Prostate gland (tissue), 2 donors: ENCODE data around the gene TMTC3. TPM values are rescaled to one million over a fixed set of nuclear protein-coding genes. Genes with fewer than 3 reads are reported as not detected.

ENCODE experiments used
- DNase-seq: peaks from one replicate; pipeline ENCODE4 v3.0.0-alpha.2; 2019; ENCODE audit warnings: low spot score
- H3K27ac ChIP-seq, 2 donors: fragments of 200-600 bp; sonication (generic); 2 replicates each; pipeline ENCODE4 v1.5.1; 2017 to 2019
- H3K27me3 ChIP-seq: fragments of 200-600 bp; sonication (generic); replicated peaks from 2 replicates; pipeline ENCODE4 v1.5.1; 2019; ENCODE audit not compliant: insufficient read depth
- H3K36me3 ChIP-seq, 2 donors: fragments of 200-600 bp; sonication (generic); 1 replicate in 1 of 2; 2 replicates in 1 of 2; pipeline versions ENCODE4 v1.5.1 to v1.8.1; 2017 to 2019
- H3K4me1 ChIP-seq: fragments of 200-600 bp; sonication (generic); replicated peaks from 2 replicates; pipeline ENCODE4 v1.5.1; 2019
- H3K4me3 ChIP-seq, 2 donors: fragments of 200-600 bp; sonication (generic); 2 replicates each; pipeline ENCODE4 v1.5.1; 2017 to 2019
- H3K9me3 ChIP-seq: fragments of 200-600 bp; sonication (generic); 2 replicates; pipeline ENCODE4 v1.5.1; 2017
- POLR2A ChIP-seq: fragments of 450-650 bp; IDR thresholded peaks from one replicate; pipeline ENCODE4 v1.6.1; 2016; ENCODE audit warnings: antibody characterized with exemption, mild to moderate bottlenecking
- POLR2AphosphoS5 ChIP-seq: sonication (generic); formaldehyde crosslinking; IDR thresholded peaks from one replicate; pipeline ENCODE4 v1.6.1; 2017; ENCODE audit warnings: antibody characterized with exemption
- WGBS: methylation state at CpG from one replicate; pipeline ENCODE4 v1.1.5; 2018; 5-methylcytosine and 5-hydroxymethylcytosine counted together
- intact Hi-C: fragments of 100-400 bp; cut with DNase I; formaldehyde crosslinking; loops from one replicate; pipeline ENCODE4 v1.14.2; 2022
- total RNA-seq, 2 donors: library from RNA; depleted of rRNA; stranded (reverse); fragments of >200 nt; gene quantifications; one replicate each; pipeline ENCODE4 v1.1.0, GENCODE V29; 2016
- TF ChIP-seq, protein P1 (sequence below), 4 experiments: fragments of 200-600 bp in 2 of 4; fragments of 450-650 bp in 2 of 4; sonication (generic) in 2 of 4; IDR thresholded peaks; 1 replicate in 3 of 4; 2 replicates in 1 of 4; pipeline ENCODE4 v1.5.1; 2016 to 2019; ENCODE audit warnings: antibody characterized with exemption in 4 of 4, mild to moderate bottlenecking in 2 of 4, moderate library complexity in 2 of 4

TMTC3 gene
- total RNA-seq, 2 donors from 2014 or later, result 15.1 to 23.6 TPM

DNA sequence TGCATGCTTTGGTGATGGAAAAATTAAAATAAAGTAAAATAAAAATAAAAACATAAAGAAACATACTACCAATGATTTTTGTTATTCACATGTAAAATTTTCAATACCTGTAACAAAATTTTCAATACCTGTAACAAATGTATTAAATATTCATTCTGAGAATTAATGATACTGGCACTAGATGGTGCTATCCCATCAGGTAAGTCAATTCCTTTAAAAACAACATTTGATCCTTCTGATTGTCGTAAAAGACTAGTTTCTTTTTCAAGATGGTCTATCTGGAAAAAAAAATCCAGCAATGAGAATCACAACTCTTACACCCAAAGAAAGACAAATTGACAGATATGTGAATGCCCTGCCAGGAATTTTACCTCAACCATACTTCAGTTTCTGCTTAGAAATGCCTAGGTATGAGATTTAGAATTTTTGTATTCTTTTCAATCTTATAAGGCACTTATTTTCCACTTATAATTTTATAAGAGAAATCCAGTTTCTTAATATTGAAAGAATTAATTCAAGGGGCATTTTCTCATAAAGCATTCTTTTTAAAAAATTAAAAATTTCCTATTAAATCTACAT lies 30.9 kb upstream of the TMTC3 start:
- intact Hi-C loops, result no loop called here
- 6% methylated on average over 1 of the region's 1 CpG for WGBS
- H3K27ac ChIP-seq, result no peak overlapping the region

DNA sequence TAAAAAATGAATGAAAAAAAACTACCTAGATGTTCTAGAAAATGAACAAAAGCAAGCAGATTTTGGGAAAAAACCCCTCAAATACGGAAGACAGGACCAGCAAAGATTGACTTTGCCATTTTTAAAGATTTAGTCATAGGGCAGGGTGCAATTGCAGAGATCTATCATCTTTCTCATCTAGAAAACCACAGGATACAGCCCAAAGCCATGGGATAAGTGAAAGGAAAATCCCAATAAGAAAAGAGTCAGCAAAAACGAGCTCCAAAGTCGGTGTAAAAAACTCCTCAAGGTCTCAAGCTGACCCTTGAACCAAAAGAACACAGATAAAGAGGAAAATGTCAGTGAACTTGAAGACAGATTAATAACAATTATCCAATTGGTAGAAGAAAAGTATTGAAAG lies 28.2 kb upstream of the TMTC3 start:
- Histone ChIP-seq H3K4me3 (no peak overlapping the region), H3K4me1 (no peaks in the 10 kb centered on the region), H3K27me3 (no peaks in the 10 kb centered on the region), H3K27ac (no peak overlapping the region), H3K9me3 (no peaks in the 10 kb centered on the region), H3K36me3 (no peaks in the 10 kb centered on the region)
- DNase-seq, result no peak
- TF ChIP-seq POLR2AphosphoS5 (no peak), POLR2A (no peak)
- TF ChIP-seq, protein P1, sequence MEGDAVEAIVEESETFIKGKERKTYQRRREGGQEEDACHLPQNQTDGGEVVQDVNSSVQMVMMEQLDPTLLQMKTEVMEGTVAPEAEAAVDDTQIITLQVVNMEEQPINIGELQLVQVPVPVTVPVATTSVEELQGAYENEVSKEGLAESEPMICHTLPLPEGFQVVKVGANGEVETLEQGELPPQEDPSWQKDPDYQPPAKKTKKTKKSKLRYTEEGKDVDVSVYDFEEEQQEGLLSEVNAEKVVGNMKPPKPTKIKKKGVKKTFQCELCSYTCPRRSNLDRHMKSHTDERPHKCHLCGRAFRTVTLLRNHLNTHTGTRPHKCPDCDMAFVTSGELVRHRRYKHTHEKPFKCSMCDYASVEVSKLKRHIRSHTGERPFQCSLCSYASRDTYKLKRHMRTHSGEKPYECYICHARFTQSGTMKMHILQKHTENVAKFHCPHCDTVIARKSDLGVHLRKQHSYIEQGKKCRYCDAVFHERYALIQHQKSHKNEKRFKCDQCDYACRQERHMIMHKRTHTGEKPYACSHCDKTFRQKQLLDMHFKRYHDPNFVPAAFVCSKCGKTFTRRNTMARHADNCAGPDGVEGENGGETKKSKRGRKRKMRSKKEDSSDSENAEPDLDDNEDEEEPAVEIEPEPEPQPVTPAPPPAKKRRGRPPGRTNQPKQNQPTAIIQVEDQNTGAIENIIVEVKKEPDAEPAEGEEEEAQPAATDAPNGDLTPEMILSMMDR (IDR thresholded peaks at IDR 0.05), result no peak
- 72% methylated on average over 3 of the region's 3 CpGs for WGBS
- intact Hi-C loops, result no loop called here

More for the DNA sequence above, 30.9 kb upstream of the TMTC3 start:
- H3K27me3 ChIP-seq, result no peaks in the 10 kb centered on the region
- no peaks in the 10 kb centered on the region for H3K36me3 ChIP-seq
- TF ChIP-seq POLR2AphosphoS5, result no peak
- TF ChIP-seq, protein P1 (IDR thresholded peaks at IDR 0.05), result peak in 3 of 4 experiments; percentile 31 to 71 (median 56)
- no peak for DNase-seq
- H3K9me3 ChIP-seq, result no peaks in the 10 kb centered on the region
- H3K4me3 ChIP-seq, result no peak overlapping the region
- no peaks in the 10 kb centered on the region for H3K4me1 ChIP-seq

DNA sequence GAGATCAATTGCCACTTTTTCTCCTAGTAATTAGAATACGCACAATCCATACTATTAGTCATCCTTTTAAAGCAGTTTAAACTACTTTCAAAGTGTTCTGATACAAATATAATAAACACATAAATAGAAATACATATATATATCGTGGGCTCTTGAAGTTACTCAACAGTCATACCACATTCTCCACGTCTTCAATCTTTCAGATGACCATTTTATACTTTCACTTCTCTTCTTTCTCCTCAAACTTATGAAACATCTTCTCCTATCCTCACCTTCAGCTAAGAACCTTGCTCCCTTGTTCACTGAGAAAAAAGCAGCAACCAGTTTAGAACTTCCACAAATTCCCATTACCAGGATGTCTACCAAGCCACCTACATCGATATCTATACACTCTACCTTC lies 19.4 kb upstream of the TMTC3 start:
- Histone ChIP-seq H3K4me1 (no peaks in the 10 kb centered on the region), H3K36me3 (no peaks in the 10 kb centered on the region), H3K9me3 (no peaks in the 10 kb centered on the region), H3K4me3 (no peak overlapping the region), H3K27ac (no peak overlapping the region), H3K27me3 (no peaks in the 10 kb centered on the region)
- TF ChIP-seq, protein P1 (IDR thresholded peaks at IDR 0.05), result no peak
- TF ChIP-seq POLR2A (no peak), POLR2AphosphoS5 (no peak)
- no peak for DNase-seq
- WGBS, result 72% methylated on average over 4 of the region's 4 CpGs
- intact Hi-C loops, result no loop called here

DNA sequence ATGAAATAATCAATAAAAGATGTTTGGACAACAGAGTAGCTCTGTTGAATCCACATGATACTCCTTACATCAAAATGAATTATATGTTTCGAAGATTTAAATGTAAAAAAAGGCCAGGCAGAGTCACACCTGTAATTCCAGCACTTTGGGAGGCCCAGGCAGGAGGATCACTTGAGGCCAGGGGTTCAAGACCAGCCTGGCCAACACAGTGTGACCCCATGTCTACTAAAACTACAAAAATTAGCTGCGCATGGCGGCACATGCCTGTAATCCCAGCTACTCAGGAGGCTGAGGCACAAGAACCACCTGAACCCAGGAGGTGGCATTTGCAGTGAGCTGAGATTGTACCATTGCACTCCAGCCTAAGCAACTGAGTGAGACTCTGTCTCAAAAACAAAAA lies 15.0 kb upstream of the TMTC3 start:
- no peaks in the 10 kb centered on the region for H3K36me3 ChIP-seq
- 99% methylated on average over 3 of the region's 3 CpGs for WGBS
- no peaks in the 10 kb centered on the region for H3K9me3 ChIP-seq
- H3K27ac ChIP-seq, result no peak overlapping the region
- TF ChIP-seq, protein P1 (IDR thresholded peaks at IDR 0.05), result no peak
- TF ChIP-seq POLR2AphosphoS5 (no peak), POLR2A (no peak)
- no peak overlapping the region for H3K4me3 ChIP-seq
- no peak for DNase-seq
- no peaks in the 10 kb centered on the region for H3K27me3 ChIP-seq
- H3K4me1 ChIP-seq, result no peaks in the 10 kb centered on the region
- intact Hi-C loops, result no loop called here

DNA sequence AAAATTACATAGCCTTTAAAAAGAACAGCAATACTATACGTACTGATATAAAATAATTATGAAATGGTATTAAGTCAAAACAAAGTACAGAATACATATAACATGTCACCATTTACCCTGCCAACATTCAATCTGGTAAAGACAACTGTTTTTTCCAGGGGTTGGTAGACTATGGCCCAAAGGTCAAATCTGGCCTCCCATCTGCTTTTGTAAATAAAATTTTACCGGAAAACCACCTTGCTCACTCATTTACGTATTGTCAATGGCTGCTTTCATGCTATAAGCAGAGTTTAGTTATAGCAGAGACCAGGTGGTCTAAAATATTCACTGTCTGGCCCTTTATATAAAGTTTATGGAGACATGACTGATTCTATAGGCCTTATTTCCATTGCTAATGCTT lies 14.3 kb upstream of the TMTC3 start:
- Histone ChIP-seq H3K36me3 (no peaks in the 10 kb centered on the region), H3K27ac (no peak overlapping the region), H3K4me1 (no peaks in the 10 kb centered on the region), H3K9me3 (no peaks in the 10 kb centered on the region), H3K27me3 (no peaks in the 10 kb centered on the region), H3K4me3 (no peak overlapping the region)
- WGBS, result 93% methylated on average over 3 of the region's 3 CpGs
- TF ChIP-seq, protein P1 (IDR thresholded peaks at IDR 0.05), result no peak
- TF ChIP-seq POLR2A (no peak), POLR2AphosphoS5 (no peak)
- no peak for DNase-seq
- intact Hi-C loops, result no loop called here
